GM20000 (cell line): ENCODE measurements around the gene IP6K2.

Source experiments
- DNase-seq: peaks from one replicate; pipeline ENCODE4 v3.0.0; 2012; ENCODE audit warnings: low spot score
- TF ChIP-seq, protein P1 (sequence below): IDR thresholded peaks from 2 replicates; pipeline ENCODE4 v1.5.1; 2012; ENCODE audit warnings: mild to moderate bottlenecking, control low read depth; ENCODE audit errors: extremely low read depth, missing control alignments

IP6K2 gene

DNA sequence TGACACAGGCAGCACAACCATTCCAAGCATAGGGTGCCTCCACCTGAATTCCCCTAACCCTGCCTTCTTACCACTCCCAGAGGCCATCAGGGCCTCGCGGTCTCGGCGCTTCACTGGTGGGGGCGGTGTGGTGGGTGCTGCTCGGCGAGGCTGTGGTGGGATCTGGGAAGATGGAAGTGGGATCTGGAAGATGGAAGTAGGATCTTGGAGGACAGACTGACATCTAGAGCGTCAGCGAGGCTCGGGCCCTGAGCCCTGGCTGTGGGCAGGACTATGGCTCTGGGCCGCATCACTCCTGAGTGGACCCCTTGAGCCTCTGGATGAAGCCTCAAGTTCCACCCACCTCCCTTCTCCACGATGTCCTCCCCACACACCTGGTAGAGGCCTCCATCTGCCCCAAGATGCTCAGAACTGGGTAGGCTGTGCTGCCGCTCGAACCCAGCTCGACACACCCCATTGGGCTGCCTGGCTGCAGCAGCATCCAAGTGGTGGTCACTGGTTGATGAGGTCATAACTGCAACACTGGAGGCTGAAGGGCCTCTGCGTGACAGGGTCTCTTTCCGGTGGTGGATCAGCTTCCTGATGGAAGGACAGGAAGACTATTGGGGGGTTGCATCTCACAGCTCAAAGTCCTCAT lies 34.9 kb downstream of the IP6K2 start:
- TF ChIP-seq, protein P1, sequence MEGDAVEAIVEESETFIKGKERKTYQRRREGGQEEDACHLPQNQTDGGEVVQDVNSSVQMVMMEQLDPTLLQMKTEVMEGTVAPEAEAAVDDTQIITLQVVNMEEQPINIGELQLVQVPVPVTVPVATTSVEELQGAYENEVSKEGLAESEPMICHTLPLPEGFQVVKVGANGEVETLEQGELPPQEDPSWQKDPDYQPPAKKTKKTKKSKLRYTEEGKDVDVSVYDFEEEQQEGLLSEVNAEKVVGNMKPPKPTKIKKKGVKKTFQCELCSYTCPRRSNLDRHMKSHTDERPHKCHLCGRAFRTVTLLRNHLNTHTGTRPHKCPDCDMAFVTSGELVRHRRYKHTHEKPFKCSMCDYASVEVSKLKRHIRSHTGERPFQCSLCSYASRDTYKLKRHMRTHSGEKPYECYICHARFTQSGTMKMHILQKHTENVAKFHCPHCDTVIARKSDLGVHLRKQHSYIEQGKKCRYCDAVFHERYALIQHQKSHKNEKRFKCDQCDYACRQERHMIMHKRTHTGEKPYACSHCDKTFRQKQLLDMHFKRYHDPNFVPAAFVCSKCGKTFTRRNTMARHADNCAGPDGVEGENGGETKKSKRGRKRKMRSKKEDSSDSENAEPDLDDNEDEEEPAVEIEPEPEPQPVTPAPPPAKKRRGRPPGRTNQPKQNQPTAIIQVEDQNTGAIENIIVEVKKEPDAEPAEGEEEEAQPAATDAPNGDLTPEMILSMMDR: no peak
- DNase-seq: no peak

DNA sequence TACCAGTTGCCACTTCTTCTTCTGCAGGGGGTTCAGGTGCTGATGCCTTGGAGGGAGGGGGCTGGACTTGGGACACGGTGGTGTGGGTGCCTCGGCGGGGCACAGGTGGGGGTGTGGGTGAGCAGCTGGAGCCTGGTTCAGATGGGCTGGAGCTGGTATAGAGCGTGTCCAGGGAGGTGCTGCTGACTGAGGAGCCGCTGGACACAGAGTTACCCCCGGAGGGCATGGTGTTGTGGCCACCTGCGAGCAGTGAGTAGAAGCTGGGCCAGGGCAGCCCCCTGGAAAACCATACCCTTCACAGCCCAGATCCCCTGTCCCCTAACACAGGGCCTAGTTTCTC lies 35.5 kb downstream of the IP6K2 start:
- TF ChIP-seq, protein P1: no peak
- no peak for DNase-seq

DNA sequence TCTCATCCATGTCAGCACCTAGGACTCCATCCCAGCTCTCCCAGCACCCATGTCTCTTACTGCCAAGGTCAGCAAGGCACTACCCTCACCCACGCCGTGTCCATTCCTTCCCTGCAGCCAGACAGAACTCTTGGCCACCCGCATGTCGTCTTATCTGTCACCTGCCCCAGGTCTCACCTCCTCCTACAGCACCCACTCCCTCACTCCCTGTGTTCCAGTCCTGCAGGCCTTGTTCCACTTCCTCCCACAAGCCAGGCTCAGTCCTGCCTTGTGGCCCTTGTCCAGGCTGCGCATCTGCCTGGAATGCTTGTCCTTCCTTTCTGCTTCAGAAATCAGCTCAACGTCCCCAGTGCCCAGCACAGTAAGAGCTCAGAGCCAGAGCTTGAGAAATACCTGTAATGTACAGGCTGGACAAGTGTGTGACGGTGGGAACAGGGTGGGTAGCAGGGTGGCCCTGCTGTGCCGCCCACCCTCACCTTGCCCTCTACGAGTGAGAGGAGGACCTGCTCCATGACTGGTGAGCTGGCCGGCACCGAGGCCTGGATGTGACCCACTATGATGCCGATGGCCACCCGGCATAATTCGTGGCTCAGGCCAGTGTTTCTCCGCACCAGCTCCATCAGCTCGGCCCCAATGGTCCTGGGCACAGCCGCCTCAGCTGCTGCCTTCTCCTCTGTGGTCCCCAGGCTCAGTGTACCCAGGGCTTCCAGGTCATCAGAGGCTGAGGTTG lies 36.0 kb downstream of the IP6K2 start:
- DNase-seq: no peak
- TF ChIP-seq, protein P1: no peak

DNA sequence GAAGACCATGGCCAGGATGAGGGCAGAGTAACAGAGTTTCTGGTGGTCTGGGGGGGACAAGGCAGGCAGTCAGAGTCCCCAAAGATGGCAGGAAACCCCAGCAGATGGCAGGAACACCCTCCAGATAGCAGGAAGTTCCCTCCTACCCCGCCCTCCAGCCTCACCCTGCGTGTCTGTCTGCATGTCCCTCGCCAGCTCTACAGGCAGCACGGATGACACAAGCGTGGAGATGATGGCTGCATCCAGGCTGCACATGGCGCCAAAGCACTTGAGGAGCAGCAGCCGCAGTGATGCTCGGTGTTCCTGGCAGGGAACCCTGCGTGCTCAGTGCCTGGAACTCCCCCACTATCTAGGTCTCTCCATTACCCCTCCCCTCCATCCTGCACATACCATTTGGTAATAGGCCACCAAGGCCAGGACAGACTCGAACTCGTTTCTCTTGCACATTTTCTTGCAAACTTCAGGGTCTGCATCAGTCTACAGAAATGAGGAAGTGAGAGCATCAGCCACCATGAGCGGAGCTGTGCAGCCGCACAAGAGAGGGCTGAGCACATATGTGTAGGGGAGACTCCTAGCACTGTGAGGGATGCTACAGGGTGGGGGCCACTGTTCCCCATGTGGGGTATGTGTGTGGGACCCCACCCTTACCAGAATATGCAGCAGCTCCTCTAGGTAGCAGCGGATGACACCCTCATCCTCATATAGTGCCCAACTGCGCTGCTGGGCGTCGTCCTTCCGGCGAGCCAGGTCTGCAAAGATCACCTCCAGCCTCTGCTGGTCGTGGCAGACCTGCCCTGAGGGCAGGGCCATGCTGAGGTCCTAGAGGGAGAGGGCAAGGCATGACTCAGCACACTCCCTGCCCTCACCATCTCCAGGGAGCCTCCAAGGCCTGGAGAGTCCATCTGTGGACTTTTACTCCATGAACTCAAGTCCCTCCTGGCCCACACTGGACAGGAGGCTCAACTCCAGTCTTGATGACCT lies 37.3 kb downstream of the IP6K2 start:
- TF ChIP-seq, protein P1: no peak
- DNase-seq: no peak

DNA sequence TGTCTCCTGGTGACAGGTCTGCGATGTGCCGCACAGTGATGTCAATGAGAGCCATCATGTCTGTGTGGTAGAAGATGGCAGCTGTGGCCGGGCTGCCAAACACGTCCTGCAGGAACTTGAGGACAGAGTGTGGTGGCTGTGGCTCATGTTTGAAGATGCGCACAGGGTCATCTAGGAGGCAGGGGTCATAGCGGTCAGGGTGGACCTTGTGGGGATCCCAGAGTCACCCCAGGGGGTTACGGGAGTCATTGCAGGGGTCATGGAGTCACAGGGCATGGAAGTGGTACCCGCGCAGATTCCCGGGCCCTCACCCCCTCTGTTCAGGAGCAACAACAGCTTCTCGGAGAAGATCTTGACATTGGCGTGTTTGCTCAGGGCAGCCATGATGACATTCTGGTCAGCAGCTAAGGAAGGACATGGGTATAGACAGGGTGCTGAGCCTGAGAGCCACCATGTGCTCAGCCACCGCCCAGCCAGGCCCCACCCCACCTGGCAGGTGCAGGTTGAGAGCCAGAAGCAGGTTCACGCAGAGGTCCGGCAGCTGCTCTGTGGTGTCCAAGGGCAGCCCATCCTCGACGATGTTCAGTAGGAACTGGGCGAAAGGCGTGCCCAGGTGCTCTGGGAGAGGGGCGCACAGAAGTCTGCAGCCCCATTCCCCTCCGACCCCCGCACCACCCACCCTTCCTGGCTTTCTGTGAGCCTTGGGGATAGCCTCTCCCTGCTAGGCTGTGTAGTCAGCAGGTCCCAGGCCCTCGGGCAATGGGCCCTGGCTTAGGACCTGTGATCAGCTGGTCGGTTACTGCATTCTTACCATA lies 38.2 kb downstream of the IP6K2 start:
- DNase-seq: no peak

DNA sequence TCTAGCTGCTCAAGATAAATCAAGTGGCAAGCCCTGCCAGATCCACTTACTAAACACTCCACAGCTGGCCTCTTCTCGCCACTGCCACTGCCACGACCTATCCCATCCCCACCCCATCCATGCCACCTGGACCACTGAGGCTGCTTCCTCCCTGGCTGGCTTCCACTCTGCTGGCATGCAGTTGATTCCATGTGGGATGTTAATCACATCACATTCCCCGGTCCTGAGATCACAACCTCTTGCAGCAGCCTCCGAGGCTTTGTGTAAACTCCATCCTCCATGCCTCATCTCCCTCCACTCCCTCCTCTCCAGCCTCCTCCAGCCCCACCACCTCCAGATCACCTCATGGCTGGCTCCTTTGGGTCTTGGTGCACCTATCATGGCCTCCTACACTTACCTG lies 39.0 kb downstream of the IP6K2 start:
- DNase-seq: no peak
- TF ChIP-seq, protein P1: no peak

More for the DNA sequence above, 38.2 kb downstream of the IP6K2 start:
- TF ChIP-seq, protein P1: no peak
